ENCODE measurements around the gene RHOT2. TPM values are rescaled to one million over a fixed set of nuclear protein-coding genes. Genes with fewer than 3 reads are reported as not detected.

The RHOT2 gene
- polyA plus RNA-seq, 1 donor (not counting 4 experiments of a cell fraction or from before 2014, with no cell fraction given), result 58.7 TPM

DNA sequence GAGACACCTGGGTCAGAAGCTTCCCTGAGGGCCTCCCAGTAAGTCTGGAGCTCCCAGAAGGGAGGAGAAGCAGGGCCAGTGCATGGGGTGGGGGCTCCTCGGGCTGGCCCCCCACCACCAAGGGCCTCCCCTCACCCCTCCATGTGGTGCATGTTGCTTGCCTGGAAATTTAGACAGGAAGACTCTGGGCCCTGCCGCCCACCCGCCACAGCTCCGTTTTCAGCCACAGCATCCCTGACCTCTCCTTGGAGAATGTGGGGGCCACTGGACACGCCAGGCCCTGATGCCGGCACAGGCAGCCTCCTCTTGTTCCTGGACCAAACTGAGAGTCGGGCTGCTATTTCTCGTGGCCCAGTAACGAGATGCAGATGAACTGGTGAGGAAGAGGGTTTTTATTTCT lies 29.1 kb upstream of the RHOT2 start:
- Histone ChIP-seq H3K36me3 (ENCODE audit: control insufficient read depth in 2 of 2, extremely low read depth in 1 of 2, insufficient read depth in 2 of 2, low read length in 2 of 2) (peaks cover 2 to 3% of the 10 kb centered on the region in 2 experiments), H3K4me3 (ENCODE audit: control insufficient read depth in 2 of 3, extremely low read depth in 1 of 3, insufficient read depth in 2 of 3, low read depth in 1 of 3, low read length in 3 of 3) (no peak overlapping the region), H4K20me1 (ENCODE audit: control insufficient read depth, extremely low read depth, insufficient read depth, low read length) (no peaks in the 10 kb centered on the region), H3K4me1 (ENCODE audit: control insufficient read depth, extremely low read depth, insufficient read depth, low read length) (peaks cover 13% of the 10 kb centered on the region), H3K9me3 (ENCODE audit: control insufficient read depth, low read depth, low read length) (no peaks in the 10 kb centered on the region), H2AFZ (ENCODE audit: control insufficient read depth, low read length) (no peak overlapping the region), H3K9ac (ENCODE audit: control insufficient read depth, extremely low read depth, insufficient read depth, low read length) (no peak overlapping the region), H3K4me2 (ENCODE audit: control insufficient read depth, extremely low read depth, insufficient read depth, low read depth, low read length) (no peak overlapping the region), H3K27ac (ENCODE audit: control insufficient read depth, insufficient read depth, low read length) (no peak overlapping the region), H3K27me3 (ENCODE audit: control insufficient read depth, extremely low read depth, insufficient read depth, low read length) (no peaks in the 10 kb centered on the region), H3K79me2 (ENCODE audit: control insufficient read depth, insufficient read depth, low read length) (peaks cover 8% of the 10 kb centered on the region), H3K9me1 (ENCODE audit: control insufficient read depth, extremely low read depth, insufficient read depth, low read length) (peaks cover 2% of the 10 kb centered on the region)
- no peak for FAIRE-seq
- no peak for DNase-seq (ENCODE audit: low read depth, low spot score)
- TF ChIP-seq EZH2 (IDR thresholded peaks at IDR 0.05; ENCODE audit: low read length), result no peak
- dilution Hi-C loops (cut with MboI; ENCODE audit: extremely low pct_ligation_motif_present, low sequenced_read_pairs), result no loop called here

DNA sequence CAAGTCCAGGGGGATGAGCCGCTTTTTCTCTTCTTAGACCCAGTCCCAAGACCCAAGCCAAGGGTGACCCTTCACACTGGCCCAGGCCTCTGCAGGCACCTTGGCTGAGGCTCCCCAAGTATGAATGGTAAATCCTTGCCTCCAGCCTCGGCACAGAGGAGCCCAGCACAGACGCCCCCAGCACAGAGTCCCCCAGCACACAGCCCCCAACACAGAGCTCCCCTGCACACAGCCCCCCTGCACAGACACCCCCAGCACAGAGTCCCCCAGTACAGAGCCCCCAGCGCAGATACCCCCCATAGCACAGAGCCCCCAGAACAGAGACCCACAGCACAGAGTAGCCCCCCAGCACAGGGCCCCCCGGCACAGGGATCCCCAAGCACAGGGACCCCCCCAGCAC lies 27.3 kb upstream of the RHOT2 start:
- H3K4me1 ChIP-seq (ENCODE audit: control insufficient read depth, extremely low read depth, insufficient read depth, low read length), result peaks cover 9% of the 10 kb centered on the region
- H3K9ac ChIP-seq (ENCODE audit: control insufficient read depth, extremely low read depth, insufficient read depth, low read length), result no peak overlapping the region
- H3K36me3 ChIP-seq (ENCODE audit: control insufficient read depth in 2 of 2, extremely low read depth in 1 of 2, insufficient read depth in 2 of 2, low read length in 2 of 2), result no peaks in the 10 kb centered on the region
- H3K79me2 ChIP-seq (ENCODE audit: control insufficient read depth, insufficient read depth, low read length), result peaks cover under 1% of the 10 kb centered on the region
- DNase-seq (ENCODE audit: low read depth, low spot score) (no peak), FAIRE-seq (no peak)
- no peak overlapping the region for H3K27ac ChIP-seq (ENCODE audit: control insufficient read depth, insufficient read depth, low read length)
- H3K4me3 ChIP-seq (ENCODE audit: control insufficient read depth in 2 of 3, extremely low read depth in 1 of 3, insufficient read depth in 2 of 3, low read depth in 1 of 3, low read length in 3 of 3), result no peak overlapping the region
- TF ChIP-seq EZH2 (IDR thresholded peaks at IDR 0.05; ENCODE audit: low read length), result no peak
- TF ChIP-seq, protein P1, sequence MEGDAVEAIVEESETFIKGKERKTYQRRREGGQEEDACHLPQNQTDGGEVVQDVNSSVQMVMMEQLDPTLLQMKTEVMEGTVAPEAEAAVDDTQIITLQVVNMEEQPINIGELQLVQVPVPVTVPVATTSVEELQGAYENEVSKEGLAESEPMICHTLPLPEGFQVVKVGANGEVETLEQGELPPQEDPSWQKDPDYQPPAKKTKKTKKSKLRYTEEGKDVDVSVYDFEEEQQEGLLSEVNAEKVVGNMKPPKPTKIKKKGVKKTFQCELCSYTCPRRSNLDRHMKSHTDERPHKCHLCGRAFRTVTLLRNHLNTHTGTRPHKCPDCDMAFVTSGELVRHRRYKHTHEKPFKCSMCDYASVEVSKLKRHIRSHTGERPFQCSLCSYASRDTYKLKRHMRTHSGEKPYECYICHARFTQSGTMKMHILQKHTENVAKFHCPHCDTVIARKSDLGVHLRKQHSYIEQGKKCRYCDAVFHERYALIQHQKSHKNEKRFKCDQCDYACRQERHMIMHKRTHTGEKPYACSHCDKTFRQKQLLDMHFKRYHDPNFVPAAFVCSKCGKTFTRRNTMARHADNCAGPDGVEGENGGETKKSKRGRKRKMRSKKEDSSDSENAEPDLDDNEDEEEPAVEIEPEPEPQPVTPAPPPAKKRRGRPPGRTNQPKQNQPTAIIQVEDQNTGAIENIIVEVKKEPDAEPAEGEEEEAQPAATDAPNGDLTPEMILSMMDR (optimal IDR thresholded peaks at IDR 0.05 in 1 of 3, IDR thresholded peaks at IDR 0.05 in 1 of 3, conservative IDR thresholded peaks at IDR 0.05 in 1 of 3; ENCODE audit: extremely low read depth in 1 of 3, insufficient read depth in 2 of 3, low read length in 3 of 3), result no peak
- H3K4me2 ChIP-seq (ENCODE audit: control insufficient read depth, extremely low read depth, insufficient read depth, low read depth, low read length), result no peak overlapping the region
- H3K9me3 ChIP-seq (ENCODE audit: control insufficient read depth, low read depth, low read length), result no peaks in the 10 kb centered on the region
- dilution Hi-C loops (cut with MboI; ENCODE audit: extremely low pct_ligation_motif_present, low sequenced_read_pairs), result no loop called here
- peaks cover 2% of the 10 kb centered on the region for H3K9me1 ChIP-seq (ENCODE audit: control insufficient read depth, extremely low read depth, insufficient read depth, low read length)
- no peak overlapping the region for H2AFZ ChIP-seq (ENCODE audit: control insufficient read depth, low read length)
- H4K20me1 ChIP-seq (ENCODE audit: control insufficient read depth, extremely low read depth, insufficient read depth, low read length), result no peaks in the 10 kb centered on the region
- no peaks in the 10 kb centered on the region for H3K27me3 ChIP-seq (ENCODE audit: control insufficient read depth, extremely low read depth, insufficient read depth, low read length)

Measured in keratinocyte (primary cell).